Stomach smooth muscle (tissue), 2 donors: Measurements from ENCODE around the gene PLEKHA4.
"Not testable (repeated sequence)": the region's sequence is repeated elsewhere in the genome, so short reads cannot be mapped to it uniquely, and the experiment has no call there.

Experiments
- H3K27ac ChIP-seq: one replicate; pipeline ENCODE4 v1.7.0; 2013; ENCODE audit warnings: mild to moderate bottlenecking, low read length, inconsistent platforms
- H3K27me3 ChIP-seq, 2 donors: one replicate each; pipeline ENCODE4 v1.7.0; 2013; ENCODE audit warnings: low read length in 2 of 2; ENCODE audit not compliant: insufficient read depth in 2 of 2, control insufficient read depth in 1 of 2
- H3K36me3 ChIP-seq, 2 donors: one replicate each; pipeline ENCODE4 v1.7.0; 2013; ENCODE audit warnings: low read length in 2 of 2; ENCODE audit not compliant: control insufficient read depth in 2 of 2, insufficient read depth in 2 of 2
- H3K4me1 ChIP-seq: one replicate; pipeline ENCODE4 v1.7.0; 2013; ENCODE audit warnings: low read length; ENCODE audit not compliant: control insufficient read depth, insufficient read depth
- H3K4me3 ChIP-seq, 2 donors: one replicate each; pipeline ENCODE4 v1.7.0; 2013; ENCODE audit warnings: low read length in 2 of 2
- H3K9ac ChIP-seq, 2 donors: one replicate each; pipeline ENCODE4 v1.7.0; 2013; ENCODE audit warnings: low read length in 2 of 2, mild to moderate bottlenecking in 1 of 2
- H3K9me3 ChIP-seq, 2 donors: one replicate each; pipeline ENCODE4 v1.7.0; 2013; ENCODE audit warnings: low read length in 2 of 2; ENCODE audit not compliant: control insufficient read depth in 2 of 2
- donor health status: healthy.
- donor health status: Pancreatic carcinoma.

The PLEKHA4 gene

GRCh38 chr19:48889496-48889895 lies 21.1 kb upstream of the PLEKHA4 start:
- H3K9me3 ChIP-seq, H3K9ac ChIP-seq, H3K36me3 ChIP-seq, H3K27ac ChIP-seq, H3K4me3 ChIP-seq, H3K4me1 ChIP-seq, H3K27me3 ChIP-seq: not testable (repeated sequence)

DNA sequence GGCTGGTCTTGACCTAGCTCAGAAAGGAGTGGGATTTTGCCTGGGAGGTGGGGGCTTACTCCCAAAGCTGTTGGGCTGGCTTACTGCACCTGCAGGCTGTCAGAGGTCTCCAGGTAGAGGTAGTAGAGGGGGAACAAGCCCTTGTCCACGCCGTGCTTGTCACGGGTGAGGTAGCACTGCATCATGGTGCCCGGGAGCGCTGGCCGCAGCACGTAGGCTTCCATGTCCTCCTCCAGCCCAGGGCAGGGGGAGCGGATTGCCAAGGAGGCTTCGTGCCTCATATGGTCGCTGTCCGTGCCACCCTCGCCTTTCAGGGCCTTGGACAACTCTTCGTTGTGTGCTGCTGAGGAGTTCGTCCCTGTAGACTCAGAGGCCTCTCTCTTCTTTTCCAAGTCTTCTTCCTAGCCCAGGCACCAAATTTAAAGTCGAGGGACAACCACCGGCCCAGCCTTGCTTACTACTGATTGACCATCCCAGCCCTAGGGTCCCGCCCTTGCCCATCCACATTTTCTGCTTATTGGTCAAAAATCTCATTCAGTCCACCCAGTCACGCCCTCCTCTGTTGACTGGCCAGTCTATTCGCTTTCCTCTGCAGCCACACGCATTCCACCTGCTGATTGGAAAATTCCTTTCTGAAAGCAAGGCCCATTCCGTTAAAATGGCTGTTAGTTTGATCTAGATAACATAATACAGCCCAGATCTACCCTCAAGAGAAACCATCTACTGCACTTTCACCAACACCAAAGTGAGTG lies 19.6 kb upstream of the PLEKHA4 start:
- H3K9me3 ChIP-seq: no peaks in the 10 kb centered on the region
- no peak overlapping the region for H3K4me3 ChIP-seq
- no peaks in the 10 kb centered on the region for H3K4me1 ChIP-seq
- no peak overlapping the region for H3K27ac ChIP-seq
- H3K27me3 ChIP-seq: no peaks in the 10 kb centered on the region
- no peaks in the 10 kb centered on the region for H3K36me3 ChIP-seq
- H3K9ac ChIP-seq: no peak overlapping the region

GRCh38 chr19:48883726-48884125 lies 15.3 kb upstream of the PLEKHA4 start:
- no peak overlapping the region for H3K4me3 ChIP-seq
- H3K9ac ChIP-seq: peak overlapping the region in 1 of 2 donors; percentile 21
- H3K36me3 ChIP-seq: peaks cover 0 to 3% of the 10 kb centered on the region in 2 donors
- H3K4me1 ChIP-seq: no peaks in the 10 kb centered on the region
- no peak overlapping the region for H3K27ac ChIP-seq
- no peaks in the 10 kb centered on the region for H3K27me3 ChIP-seq
- no peaks in the 10 kb centered on the region for H3K9me3 ChIP-seq

GRCh38 chr19:48881741-48882657 lies 13.6 kb upstream of the PLEKHA4 start:
- Histone ChIP-seq H3K27me3 (no peaks in the 10 kb centered on the region), H3K4me3 (no peak overlapping the region), H3K27ac (no peak overlapping the region), H3K4me1 (no peaks in the 10 kb centered on the region), H3K9ac (no peak overlapping the region), H3K36me3 (peaks cover 0 to 4% of the 10 kb centered on the region in 2 donors), H3K9me3 (no peaks in the 10 kb centered on the region)

- H3K4me3 ChIP-seq, H3K9me3 ChIP-seq, H3K9ac ChIP-seq, H3K27me3 ChIP-seq, H3K27ac ChIP-seq: not testable (repeated sequence)
- Histone ChIP-seq H3K36me3 (peaks cover 5 to 13% of the 10 kb centered on the region in 2 donors), H3K4me1 (peaks cover 18% of the 10 kb centered on the region)
Measured at GRCh38 chr19:48879696-48880095, 11.3 kb upstream of the PLEKHA4 start.

- peaks cover 8 to 18% of the 10 kb centered on the region in 2 donors for H3K36me3 ChIP-seq
Measured at GRCh38 chr19:48879025-48879637, 10.7 kb upstream of the PLEKHA4 start.

DNA sequence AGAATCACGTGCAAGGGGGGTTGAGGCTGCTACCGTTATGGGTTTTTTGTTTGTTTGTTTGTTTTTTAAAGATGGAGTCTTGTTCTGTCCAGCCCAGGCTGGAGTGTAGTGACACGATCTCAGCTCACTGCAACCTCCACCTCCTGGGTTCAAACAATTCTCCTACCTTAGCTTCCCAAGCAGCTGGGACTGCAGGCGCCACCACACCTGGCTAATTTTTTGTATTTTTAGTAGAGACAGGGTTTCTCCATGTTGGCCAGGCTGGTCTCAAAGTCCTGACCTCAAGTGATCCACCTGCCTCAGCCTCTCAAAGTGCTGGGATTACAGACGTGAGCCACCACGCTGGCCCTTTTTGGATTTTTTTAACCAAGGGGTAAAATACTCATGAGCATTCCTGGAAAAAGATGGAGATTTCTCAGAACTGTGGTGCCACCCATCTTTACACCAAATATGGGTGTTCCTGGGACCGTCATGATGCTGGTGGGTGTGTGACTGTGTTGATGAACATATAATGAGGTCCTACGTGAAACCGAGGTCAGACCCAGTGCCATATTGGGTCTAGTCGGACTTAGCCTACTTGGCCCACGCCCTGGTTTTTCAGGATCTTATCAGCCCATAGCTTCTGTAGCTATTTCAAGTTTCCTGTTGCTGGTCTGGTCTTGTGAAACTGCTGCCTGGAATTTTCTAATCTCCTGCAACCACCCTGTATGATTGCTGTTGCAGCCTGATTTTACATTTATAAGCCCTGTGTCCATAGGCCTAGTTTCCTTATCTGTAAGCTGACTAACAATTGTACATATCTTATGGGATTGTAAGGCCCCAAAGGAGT lies 10.0 kb upstream of the PLEKHA4 start:
- Histone ChIP-seq H3K36me3 (peaks cover 13 to 24% of the 10 kb centered on the region in 2 donors), H3K4me1 (peaks cover 30% of the 10 kb centered on the region), H3K9ac (no peak overlapping the region), H3K9me3 (no peaks in the 10 kb centered on the region), H3K27me3 (no peaks in the 10 kb centered on the region), H3K27ac (peak overlapping the region; percentile 11), H3K4me3 (no peak overlapping the region)

More at GRCh38 chr19:48879025-48879637, 10.7 kb upstream of the PLEKHA4 start:
- Histone ChIP-seq H3K27me3 (no peaks in the 10 kb centered on the region), H3K4me1 (peaks cover 23% of the 10 kb centered on the region), H3K4me3 (no peak overlapping the region), H3K9me3 (no peaks in the 10 kb centered on the region), H3K9ac (no peak overlapping the region), H3K27ac (no peak overlapping the region)

- Histone ChIP-seq H3K9me3 (no peaks in the 10 kb centered on the region), H3K27me3 (no peaks in the 10 kb centered on the region), H3K4me1 (peaks cover 34% of the 10 kb centered on the region), H3K36me3 (peaks cover 16 to 24% of the 10 kb centered on the region in 2 donors), H3K27ac (peak overlapping the region; percentile 11), H3K9ac (no peak overlapping the region), H3K4me3 (no peak overlapping the region)
Measured at GRCh38 chr19:48877855-48878195, 9.4 kb upstream of the PLEKHA4 start.

DNA sequence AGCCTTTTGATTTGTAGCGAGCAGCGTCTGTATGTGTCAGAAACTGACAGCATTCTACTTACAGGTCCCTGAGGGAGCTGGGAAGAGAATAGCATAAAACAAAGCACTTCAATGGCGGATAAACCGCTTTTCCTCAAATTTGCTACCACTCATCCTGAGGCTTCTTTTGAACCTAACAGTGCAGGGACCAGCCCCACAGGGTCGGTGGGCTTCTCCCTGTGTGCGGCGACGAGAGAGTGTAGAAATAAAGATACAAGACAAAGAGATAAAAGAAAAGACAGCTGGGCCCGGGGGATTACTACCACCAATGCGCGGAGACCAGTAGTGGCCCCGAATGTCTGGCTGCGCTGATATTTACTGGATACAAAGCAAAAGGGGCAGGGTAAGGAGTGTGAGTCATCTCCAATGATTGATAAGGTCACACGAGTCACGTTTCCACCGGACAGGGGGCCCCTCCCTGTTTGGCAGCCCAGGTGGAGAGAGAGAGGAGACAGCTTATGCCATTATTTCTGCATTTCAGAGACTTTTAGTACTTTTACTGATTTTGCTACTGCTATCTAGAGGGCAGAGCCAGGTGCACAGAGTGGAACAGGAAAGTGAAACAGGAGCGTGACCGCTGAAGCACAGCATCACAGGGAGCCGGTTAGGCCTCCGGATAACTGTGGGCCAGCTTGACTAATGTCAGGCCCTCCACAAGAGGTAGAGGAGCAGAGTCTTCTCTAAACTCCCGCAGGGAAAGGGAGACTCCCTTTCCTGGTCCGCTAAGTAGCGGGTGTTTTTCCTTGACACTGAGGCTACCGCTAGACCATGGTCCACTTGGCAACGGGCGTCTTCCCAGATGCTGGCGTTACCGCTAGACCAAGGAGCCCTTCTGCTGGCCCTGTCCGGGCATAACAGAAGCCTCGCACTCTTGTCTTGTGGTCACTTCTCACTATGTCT lies 7.9 kb upstream of the PLEKHA4 start:
- not testable (repeated sequence) for H3K27me3 ChIP-seq, H3K9me3 ChIP-seq, H3K9ac ChIP-seq
- peak overlapping the region in 1 of 2 donors; percentile 100 for H3K4me3 ChIP-seq
- H3K4me1 ChIP-seq: peaks cover 34% of the 10 kb centered on the region
- H3K36me3 ChIP-seq: peaks cover 16 to 24% of the 10 kb centered on the region in 2 donors
- peak overlapping the region; percentile 55 for H3K27ac ChIP-seq
